Superior temporal gyrus (tissue), 1 donor: ENCODE results near the gene FAM3D.

ENCODE experiments used
- DNase-seq: peaks from one replicate; pipeline ENCODE4 v3.0.0-alpha.2; 2016; ENCODE audit errors: extremely low spot score

The FAM3D gene

GRCh38 chr3:58627570-58627885, 39.0 kb downstream of the FAM3D start:
- DNase-seq: no peak

- no peak for DNase-seq
Observed at GRCh38 chr3:58626841-58627569, 39.6 kb downstream of the FAM3D start.

GRCh38 chr3:58625196-58625824, 41.3 kb downstream of the FAM3D start:
- no peak for DNase-seq

DNA sequence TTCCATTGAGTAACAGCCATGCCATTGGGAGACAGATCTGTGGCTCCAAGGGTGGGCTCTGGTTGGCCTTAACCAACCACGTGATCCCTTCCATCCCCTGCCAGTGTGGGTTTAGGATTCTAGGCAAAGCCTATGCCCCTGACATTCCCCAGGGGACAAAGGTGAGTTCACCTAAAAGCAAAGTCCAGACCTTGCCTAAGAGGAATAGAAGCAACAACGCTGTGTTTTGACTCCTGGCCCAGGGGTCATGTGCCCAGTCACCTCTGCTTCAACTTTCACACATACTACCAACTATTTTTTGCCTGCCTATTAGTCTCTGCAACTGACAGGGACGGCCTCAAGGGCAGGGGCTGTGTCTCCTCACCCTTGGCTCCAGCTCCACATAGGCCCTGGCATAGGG, 42.0 kb downstream of the FAM3D start:
- no peak for DNase-seq

DNA sequence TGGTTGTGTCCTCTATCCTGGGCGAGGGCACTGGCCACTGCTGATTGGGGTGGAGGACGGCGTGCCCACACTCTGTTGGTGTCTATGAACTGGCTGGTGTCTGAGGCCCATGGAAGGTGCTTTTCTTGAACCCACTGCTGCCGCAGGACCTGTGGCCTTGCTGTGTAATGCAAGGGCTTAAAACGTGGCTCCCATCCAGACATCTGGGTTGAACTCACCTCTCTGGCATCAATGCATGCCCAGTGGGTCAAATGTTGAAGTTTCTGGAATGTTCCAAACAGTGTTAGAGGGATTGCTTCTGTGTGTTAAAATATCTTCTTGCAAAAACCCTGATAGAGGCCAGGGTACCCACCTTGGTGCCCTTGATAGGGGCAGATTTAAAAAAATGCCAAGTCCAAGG, 42.6 kb downstream of the FAM3D start:
- no peak for DNase-seq

DNA sequence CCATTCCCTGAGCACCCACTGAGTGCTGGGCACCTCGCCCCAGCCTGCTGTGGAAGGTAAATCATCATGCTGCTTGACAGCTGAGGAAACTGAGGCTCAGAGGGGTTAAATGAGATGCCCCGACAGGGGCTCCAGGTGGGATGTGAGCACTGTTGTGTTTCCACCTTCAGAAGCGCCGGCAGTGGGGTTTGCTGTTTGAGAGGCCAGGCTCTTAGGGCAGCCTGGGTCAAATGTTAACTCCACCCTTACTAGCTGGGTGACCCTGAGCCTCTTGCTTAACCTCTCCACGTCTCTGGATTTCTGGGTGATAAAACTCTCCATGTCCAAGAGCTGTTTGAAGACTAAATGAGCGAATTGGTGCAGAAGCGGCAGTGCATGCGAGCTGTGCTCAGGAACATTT, 43.1 kb downstream of the FAM3D start:
- DNase-seq: no peak

GRCh38 chr3:58622892-58623291, 43.7 kb downstream of the FAM3D start:
- DNase-seq: no peak

DNA sequence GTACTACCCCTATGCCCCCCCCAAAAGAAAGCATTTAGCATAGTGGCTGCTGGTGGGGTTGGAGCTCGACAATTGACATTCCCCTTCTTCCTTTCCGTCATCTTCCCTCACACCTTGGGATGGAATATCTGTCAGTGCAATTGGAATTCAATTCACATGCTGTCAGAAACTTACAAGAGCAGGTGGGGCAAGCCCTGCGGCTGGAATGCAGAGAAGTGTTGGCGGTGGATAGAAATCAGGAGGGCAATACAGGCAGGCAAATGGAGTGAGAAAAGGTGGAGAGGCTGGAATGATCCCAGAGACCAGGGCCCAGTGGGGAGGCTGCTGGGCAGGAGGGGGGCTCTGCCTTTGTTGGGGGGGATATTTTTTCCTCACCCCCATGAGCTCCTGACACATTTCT, 44.1 kb downstream of the FAM3D start:
- no peak for DNase-seq

DNA sequence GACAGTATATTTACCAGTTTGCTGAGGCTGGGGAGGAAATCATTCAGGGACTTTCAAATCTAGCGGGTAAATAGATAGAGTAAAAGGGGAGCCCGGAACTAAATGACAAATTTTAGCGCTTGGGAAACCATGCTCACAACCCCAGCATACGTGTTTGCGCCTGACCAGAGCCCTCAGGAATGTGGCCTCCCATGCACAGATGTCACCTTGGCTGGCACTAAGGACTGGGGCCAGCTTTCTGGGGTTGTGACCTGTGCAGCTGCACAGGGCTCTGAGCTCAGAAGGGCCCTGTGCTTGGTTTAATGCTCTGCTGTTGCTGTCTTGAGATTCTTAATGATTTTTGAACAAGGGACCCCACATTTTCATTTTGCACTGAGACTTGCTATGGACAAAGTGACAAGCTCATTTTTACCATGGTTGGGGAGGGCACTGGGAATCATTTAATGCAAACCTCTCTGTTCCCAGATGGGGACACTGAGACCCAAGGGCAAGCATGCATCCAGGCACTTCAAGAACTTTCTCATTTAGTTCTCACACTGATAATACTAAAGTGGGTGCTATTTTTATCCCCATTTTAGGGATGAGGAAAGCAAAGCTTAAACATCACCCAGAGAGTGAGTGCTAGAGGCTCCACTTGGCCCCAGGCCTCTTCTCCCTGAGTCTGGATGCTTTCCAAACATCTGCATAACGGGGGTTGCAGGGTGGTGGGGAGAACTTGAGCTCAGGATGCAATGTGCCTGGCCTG, 45.3 kb downstream of the FAM3D start:
- DNase-seq: no peak

DNA sequence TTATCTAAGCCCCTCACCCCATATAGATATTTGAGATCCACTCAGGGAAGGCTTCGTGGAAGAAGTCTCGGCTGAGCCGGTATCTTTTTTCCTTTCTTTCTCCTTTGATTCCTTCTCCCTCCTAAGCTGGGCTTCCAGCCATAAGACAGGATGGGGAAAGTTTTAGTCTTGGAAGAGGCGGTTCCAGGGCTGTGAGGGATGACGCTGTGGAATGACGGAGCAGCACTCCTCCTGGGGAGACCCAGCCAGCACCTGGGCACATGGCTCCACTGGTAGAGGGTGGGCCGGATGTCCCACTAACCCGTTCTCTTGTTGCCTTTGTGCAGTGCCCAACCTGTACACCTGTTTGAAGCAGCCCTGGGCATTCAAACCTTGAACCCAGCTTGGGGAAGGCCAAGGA, 46.2 kb downstream of the FAM3D start:
- DNase-seq: no peak

- DNase-seq: no peak
Observed at GRCh38 chr3:58617338-58617761, 49.2 kb downstream of the FAM3D start.

GRCh38 chr3:58613236-58614132, 53.1 kb downstream of the FAM3D start:
- DNase-seq: no peak

DNA sequence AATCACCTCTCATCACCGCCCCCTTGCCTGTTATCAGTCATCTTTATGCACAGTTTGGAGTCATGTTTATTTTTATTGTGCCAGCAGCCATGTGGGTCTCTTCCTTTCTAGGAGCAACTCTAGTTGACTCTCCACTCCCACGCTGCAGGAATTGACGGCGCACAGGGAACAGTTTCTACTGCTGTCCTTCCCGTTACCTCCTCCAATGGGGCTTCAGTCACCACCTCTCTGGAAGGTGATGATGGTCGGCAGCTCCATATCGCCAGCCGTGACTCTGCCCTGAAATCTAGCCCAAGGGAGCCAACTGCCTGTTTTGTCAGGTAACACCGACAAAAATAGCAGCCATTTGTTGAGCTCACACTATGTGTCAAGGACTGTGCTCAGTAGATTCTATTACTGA, 53.7 kb downstream of the FAM3D start:
- no peak for DNase-seq

DNA sequence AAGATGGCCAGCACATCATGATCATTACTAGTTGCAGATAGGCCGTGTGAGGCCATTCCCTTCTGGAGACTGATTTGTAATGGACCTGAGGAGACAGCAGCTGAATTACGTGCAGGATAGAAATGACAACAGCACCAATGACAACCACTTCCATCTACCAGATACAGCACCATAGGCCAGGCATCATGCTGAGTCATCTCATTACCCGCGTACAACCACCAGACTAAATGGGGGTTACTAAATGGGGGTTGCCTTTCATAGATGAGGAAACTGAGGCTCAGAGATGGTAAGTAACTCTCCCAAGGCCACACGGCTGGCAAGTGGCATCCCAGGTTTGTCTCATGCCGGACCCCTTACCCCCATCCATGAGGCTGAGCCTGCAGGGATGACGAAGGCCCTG, 56.6 kb downstream of the FAM3D start:
- DNase-seq: no peak

DNA sequence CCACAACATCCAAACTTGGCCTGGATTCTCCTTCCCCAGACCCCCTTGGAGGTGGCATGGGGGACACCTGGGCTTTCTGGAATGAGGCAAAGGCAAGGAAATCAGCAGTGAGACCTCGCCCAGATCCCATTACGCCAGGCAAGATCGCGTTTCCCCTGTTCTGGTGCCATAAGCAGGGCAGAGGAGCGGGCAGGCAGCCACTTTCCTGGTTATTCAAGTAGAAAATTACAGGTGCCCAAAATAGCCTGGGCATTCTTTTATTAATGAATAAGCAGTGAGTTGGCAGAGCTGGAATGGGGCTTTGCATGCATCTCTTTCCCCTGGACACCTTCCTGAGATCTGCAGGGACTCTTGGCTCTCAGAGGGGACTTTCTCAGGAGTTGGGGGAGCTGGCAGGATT, 57.9 kb downstream of the FAM3D start:
- peak; percentile 34 for DNase-seq

DNA sequence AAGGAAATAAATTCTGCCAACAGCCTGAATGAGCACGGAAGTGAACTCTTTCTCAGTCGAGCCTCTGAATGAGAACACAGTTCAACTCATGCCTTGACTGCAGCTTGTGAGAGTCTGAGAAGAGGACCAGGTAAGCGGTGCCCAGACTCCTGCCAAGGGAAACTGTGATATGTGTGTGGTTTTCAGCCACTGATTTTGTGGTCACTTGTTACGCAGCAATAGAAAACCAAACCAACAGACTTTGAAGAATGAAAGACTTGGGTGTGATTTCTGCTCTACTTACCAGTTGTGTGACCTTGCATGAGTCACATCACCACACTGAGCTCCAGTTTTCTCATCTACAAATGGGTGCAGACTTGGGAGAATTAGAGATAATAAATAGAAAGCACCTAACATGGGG, 58.8 kb downstream of the FAM3D start:
- no peak for DNase-seq

DNA sequence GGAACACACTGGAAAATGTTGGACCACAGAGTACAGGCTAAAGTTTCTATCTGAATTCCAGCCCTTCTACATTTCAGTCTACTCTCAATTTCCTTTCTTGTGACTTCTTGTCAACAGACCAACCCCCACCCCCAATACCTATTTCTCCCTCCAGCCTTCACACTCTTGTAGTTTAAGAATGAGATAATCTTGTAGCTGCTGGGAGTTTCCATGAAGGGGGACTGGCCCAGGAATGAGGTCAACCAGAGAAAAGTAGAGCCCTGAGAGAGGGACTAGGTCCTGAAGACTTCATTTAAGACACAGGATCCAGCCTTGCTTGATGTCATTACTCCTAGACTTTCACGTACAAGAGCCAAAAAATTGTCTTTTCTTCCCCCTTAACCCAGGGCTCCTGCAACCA, 59.9 kb downstream of the FAM3D start:
- DNase-seq: no peak

- DNase-seq: peak; percentile 28
Observed at GRCh38 chr3:58604031-58604430, 62.5 kb downstream of the FAM3D start.

- DNase-seq: no peak
Observed at GRCh38 chr3:58603606-58604005, 63.0 kb downstream of the FAM3D start.

GRCh38 chr3:58597770-58598310, 68.7 kb downstream of the FAM3D start:
- no peak for DNase-seq

DNA sequence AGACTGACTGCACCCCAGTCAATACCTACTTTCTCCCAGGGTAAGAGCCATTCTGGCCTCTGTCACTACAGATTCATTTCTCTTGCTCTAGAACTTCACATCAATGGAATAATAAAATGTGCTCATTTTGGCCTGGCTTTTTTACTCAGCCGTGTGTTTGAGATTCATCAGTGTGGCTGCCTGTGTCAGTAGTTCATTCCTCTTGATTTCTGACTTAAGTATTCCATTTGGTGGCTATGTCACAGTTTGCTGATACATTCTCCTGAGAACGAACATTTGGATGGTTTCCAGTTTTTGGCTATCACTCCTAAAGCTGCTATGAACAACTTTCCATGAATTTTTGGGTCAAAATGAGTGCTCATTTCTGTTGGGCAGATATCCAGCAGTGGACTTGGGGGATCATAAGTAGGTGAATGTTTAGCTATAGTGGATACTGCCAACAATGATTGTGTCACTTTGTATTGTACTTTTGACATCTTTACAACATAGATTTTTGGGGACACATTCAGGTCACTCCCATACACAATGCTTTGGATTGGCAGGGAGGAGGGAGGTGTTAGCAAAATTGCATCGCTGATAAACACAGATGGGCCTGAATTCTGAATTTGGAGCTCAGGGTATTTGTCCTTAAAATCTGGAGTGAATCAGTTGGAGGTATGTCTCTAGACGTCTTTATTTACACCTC, 69.6 kb downstream of the FAM3D start:
- DNase-seq: no peak
